Activated T-helper 1 cell treated with anti-CD3 and anti-CD28 coated beads, Interleukin-2, amount 50 U/mL, for 16 hours (primary cell): Measurements from ENCODE around the gene TBC1D2B.

ENCODE experiments used
- DNase-seq, 2 donors: peaks; one replicate each; pipeline ENCODE4 v3.0.0-alpha.2; 2020; ENCODE audit warnings: low read depth in 1 of 2, low spot score in 1 of 2

TBC1D2B gene

DNA sequence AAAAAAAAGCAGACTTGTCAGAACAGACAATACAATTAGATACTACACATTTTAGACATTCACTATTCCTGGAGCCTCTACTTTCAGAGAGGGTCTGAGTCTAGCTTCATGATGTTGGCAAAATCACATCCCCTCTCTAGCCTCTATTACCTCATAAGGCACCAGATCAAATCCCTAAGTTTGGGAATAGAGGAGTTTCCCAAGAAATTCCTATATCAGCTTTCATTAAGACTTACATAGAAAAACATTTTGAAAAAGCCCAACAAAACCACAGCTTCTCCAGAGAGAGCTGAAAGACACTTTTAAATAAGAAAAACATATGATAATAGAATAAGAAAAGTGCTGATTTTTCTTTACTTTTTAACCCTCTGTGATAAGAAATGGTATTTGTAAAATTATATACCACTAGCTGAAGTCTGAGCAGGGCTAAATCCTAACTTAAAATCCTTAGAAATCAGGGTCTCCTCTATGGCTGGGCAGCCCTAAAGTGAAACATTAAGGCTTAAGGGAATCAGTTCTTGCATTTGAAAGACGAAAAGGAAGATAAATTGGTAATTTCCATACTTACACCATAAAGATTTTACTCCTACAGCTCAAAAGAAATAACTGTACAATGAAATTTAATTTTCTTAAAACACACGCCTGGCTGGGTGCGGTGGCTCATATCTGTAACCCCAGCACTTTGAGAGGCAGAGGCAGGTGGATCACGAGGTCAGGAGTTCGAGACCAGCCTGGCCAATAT is 4.3 kb downstream of the TBC1D2B start:
- no peak for DNase-seq

GRCh38 chr15:78072080-78072892 is 5.2 kb downstream of the TBC1D2B start:
- DNase-seq, result no peak

DNA sequence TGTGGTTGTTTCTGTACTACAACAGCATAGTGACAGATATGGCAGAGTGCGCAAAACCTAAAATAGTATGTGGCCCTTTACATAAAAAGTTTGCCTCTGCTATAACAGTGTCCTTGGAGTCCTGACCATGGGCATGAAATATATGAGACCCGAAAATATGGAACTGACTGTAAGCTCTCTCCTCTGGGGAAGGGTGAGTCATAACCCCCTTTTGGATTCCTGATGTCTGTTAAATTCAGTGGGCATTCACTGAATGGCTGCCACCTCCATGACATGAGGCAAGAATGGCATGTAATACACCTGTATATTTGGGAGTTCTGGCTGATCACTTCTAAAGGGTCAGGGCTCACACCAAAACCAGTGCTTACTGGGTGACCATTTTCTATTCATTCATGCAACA is 6.1 kb downstream of the TBC1D2B start:
- no peak for DNase-seq

GRCh38 chr15:78070049-78070700 is 7.3 kb downstream of the TBC1D2B start:
- DNase-seq, result no peak

- DNase-seq, result no peak
Observed at GRCh38 chr15:78069462-78070029, 8.0 kb downstream of the TBC1D2B start.

GRCh38 chr15:78069052-78069414 is 8.5 kb downstream of the TBC1D2B start:
- DNase-seq, result no peak

DNA sequence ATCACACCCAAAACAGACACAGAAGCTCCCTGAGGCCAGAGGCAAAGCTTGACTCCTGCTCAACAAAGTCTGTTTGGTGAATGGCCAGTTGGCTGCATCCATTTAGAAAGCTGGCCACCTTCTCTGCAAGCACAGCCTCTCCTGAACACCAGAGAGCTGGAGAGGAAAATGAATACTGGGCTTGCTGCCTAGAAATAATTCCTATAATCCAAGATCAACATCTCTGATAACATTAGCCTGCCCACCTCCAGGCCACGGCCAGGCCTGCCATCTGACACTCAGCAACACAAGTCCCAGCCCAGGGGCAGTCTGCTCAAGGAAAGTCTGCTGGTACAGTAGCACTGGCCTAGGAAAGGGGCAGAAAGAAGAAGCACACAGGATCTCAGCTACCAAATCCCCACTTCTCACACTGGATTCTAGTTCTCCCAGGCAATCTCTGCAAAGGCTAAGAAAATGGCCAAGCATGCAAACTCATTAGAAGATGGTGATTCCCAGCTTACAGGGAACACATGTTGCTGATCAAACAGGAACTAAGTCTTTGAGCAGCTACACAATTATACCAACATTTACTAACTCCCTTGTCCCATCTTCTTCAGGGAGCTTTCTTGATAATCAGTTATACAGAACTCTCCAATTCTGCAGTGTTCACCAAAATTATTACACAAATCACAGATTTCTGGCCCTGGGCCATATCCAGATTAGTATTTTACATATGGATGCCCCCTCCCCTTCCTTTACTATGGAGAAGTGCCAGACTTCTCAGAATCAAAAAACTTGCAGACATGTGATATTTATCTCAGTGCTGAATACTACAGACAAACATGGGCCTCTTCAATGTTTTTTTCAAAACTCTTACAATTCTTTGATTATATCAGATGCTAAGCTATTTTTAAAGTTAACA is 9.9 kb downstream of the TBC1D2B start:
- no peak for DNase-seq

- DNase-seq, result no peak
Observed at GRCh38 chr15:78065973-78066946, 11.3 kb downstream of the TBC1D2B start.

- DNase-seq, result no peak
Observed at GRCh38 chr15:78065284-78065872, 12.1 kb downstream of the TBC1D2B start.

- DNase-seq, result no peak
Observed at GRCh38 chr15:78064544-78064943, 13.0 kb downstream of the TBC1D2B start.

DNA sequence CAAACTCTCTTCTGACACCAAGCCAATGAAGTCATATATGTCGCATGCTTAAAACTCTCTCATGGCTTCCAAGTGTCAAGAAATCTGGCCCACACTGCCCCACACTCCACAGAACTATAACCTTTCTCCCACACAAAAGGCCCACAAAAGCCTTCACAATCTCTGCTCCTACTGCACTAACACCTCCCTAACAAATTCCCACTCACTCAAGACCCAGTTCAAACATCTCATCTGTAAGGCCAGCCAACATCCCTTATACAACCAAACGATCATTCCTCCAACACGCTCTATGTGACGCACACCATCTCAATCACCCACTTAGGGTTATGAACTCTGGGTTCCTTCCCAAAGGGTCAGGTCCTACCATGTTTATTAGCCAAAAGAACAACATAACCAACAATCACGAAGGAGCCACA is 13.5 kb downstream of the TBC1D2B start:
- no peak for DNase-seq

- DNase-seq, result no peak
Observed at GRCh38 chr15:78063217-78063616, 14.3 kb downstream of the TBC1D2B start.

- DNase-seq, result no peak
Observed at GRCh38 chr15:78061963-78062427, 15.5 kb downstream of the TBC1D2B start.

- no peak for DNase-seq
Observed at GRCh38 chr15:78060232-78060631, 17.3 kb downstream of the TBC1D2B start.

GRCh38 chr15:78059110-78059839 is 18.2 kb downstream of the TBC1D2B start:
- no peak for DNase-seq

GRCh38 chr15:78058401-78058935 is 19.0 kb downstream of the TBC1D2B start:
- no peak for DNase-seq

GRCh38 chr15:78057803-78058202 is 19.7 kb downstream of the TBC1D2B start:
- no peak for DNase-seq

DNA sequence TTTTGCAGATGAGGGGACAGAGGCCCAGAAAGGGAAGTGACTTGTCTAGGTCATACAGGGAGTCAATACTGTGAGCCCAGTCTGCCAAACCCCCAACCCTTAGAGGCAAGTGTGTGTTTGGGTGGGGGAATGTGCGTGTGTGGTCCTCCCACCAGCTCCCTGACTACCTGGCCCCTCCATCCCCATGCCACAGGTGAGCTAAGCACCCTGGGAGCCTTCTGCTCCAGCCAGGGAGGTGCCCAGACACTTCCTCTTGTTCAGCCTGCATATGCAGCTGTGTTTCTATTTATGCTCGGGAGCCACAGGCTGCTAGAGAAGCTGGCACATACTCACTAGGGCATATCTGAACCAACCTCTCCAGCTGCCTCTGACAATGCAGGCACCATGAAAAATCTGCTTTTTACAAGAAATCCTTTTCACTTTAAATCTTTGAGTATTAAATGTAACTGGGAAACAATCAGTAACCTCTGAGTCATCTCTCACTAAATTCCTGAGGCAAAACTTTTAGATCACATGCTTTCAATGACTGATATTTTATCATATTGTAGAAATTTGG is 20.7 kb downstream of the TBC1D2B start:
- DNase-seq, result no peak
